DMS114 treated with DMSO at 0.1 percent for 48 hours (cell line): ENCODE results near the gene GOLGA8O.
"Not testable (repeated sequence)": the region's sequence is repeated elsewhere in the genome, so short reads cannot be mapped to it uniquely, and the experiment has no call there.

Experiments
- DNase-seq: peaks from one replicate; lab custom pipeline; 2025; ENCODE audit not compliant: unreplicated experiment; lab: John Stamatoyannopoulos, UW

The GOLGA8O gene

GRCh38 chr15:32455534-32455933 is at the start of gene GOLGA8O:
Gene GOLGA8O, minus strand, starts transcription at chr15:32455634. Its CDS starts 98 bp downstream, at chr15:32455536.
- not testable (repeated sequence) for DNase-seq

- DNase-seq: not testable (repeated sequence)
These were observed 48.8 kb upstream of the GOLGA8O start for GRCh38 chr15:32504152-32504811.

GRCh38 chr15:32502946-32503345 is 47.5 kb upstream of the GOLGA8O start:
- DNase-seq: not testable (repeated sequence)

GRCh38 chr15:32492768-32493167 is 37.3 kb upstream of the GOLGA8O start:
- DNase-seq: not testable (repeated sequence)

GRCh38 chr15:32486474-32486873 is 31.0 kb upstream of the GOLGA8O start:
- DNase-seq: not testable (repeated sequence)

DNA sequence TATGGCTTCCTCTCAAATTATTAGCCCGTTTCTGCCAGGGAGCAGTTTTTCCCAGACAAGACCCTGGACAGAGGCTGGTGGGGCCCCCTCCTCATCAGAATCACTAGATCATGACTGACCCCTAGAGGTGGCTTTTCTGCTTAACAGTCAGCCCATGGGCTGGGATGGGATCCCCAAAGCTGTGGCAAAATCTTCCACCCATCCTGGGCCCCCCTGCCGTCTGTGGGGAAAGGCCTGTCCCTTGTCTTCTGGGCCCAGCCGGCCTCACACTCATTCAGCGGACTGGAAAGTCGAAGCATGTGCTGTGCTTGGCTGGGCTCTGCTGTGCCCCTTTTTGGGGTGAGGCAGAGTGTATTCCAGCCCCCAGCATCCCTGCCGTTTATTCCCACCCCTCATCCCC is 27.9 kb upstream of the GOLGA8O start:
- DNase-seq: not testable (repeated sequence)

DNA sequence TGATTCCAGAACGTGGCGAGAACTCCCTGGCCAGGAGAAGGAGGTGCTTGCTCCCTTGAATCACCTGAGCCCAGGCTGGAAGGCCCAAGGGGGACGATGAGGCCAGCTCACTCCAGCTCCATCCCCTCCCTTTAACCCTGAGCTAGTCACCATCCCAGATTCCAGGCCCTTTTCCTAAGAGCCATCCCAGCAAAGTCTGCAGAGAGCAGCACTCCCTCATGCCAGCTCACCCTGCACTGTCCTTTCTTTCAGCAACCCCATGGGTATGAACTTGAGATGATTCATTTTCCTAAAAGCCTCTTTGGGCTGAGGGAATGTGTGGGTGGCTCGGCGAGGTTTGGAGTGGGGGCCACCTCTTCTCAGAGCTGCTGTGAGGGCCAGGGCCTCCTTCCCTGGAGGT is 26.2 kb upstream of the GOLGA8O start:
- not testable (repeated sequence) for DNase-seq

DNA sequence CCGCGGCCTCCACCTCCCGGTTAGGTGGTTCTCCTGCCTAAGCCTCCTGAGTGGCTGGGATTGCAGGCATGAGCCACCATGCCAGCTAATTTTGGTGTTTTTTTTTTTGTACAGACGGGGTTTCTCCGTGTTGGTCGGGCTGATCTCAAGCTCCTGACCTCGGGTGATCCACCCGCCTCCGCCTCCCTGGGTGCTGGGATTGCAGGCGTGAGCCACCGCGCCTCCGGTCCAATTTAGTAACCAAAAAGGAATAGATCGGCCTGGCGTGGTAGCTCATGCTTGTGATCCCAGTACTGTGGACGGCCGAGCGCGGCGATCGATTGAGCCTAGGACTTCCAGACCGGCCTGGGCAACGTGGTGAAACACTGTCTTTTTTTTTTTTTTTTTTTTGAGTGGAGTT is 12.6 kb upstream of the GOLGA8O start:
- DNase-seq: not testable (repeated sequence)

GRCh38 chr15:32440445-32440977 is 14.9 kb downstream of the GOLGA8O start:
- not testable (repeated sequence) for DNase-seq

GRCh38 chr15:32434102-32434963 is 21.1 kb downstream of the GOLGA8O start:
- DNase-seq: not testable (repeated sequence)

DNA sequence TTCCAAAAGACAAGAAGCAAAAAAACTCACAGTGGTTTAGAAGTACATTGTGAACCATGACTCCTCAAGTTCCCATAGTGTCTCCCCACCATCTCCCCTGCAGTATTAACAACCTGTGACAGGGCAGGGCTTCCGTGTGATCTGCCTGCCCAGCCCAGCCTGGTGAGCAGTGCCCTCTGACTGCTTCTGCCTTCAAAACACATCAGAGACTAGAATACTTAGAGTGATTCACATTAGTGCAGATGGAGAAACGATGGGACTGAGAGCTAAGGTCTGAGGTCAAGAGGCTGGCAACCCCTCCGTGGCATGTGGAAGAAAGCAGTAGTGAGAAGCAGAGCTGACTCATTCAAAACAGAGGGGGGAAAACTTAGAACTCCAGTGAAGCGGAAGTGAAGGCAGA is 27.8 kb downstream of the GOLGA8O start:
- DNase-seq: not testable (repeated sequence)

- DNase-seq: not testable (repeated sequence)
These were observed 28.9 kb downstream of the GOLGA8O start for GRCh38 chr15:32426511-32426910.

DNA sequence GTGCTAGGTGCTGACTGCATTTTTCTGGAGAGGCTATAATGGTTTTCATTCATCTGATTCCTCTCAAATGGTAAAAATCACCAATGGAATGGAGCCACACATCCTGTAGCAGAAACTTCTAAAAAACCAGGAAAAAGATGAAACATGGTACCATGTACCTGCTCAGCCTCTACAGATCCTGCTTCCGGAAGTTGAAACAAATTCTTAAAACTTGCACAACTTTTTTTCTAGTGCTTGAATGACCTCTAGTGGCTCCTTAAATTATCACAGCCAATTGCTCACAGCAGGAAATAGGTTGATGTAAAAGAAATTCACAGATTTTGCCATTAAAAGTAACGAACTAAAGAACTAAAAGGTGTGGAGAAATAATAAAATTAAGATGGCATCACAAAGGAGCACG is 47.5 kb downstream of the GOLGA8O start:
- DNase-seq: not testable (repeated sequence)

- DNase-seq: not testable (repeated sequence)
These were observed 52.2 kb downstream of the GOLGA8O start, which contains the start of gene GOLGA8K for GRCh38 chr15:32403192-32403591. Gene GOLGA8K, minus strand, starts transcription at chr15:32403292. Its CDS starts 98 bp downstream, at chr15:32403194.

GRCh38 chr15:32396522-32396921 is 58.9 kb downstream of the GOLGA8O start:
- not testable (repeated sequence) for DNase-seq
